NT2/D1 (cell line): ENCODE data around the gene CCR1.

ENCODE experiments used
- SUZ12 ChIP-seq: IDR thresholded peaks from 2 replicates; pipeline ENCODE4 v1.6.1; 2011; ENCODE audit not compliant: insufficient read length, insufficient read depth; ENCODE audit errors: extremely low read depth
- YY1 ChIP-seq: IDR thresholded peaks from 2 replicates; pipeline ENCODE4 v1.6.1; 2011; ENCODE audit not compliant: insufficient read length, insufficient read depth
- ZNF274 ChIP-seq: IDR thresholded peaks from 2 replicates; pipeline ENCODE4 v1.6.1; 2011; ENCODE audit warnings: mild to moderate bottlenecking, low read depth, low read length

- TF ChIP-seq ZNF274 (no peak), YY1 (no peak), SUZ12 (no peak)
Observed at GRCh38 chr3:46221938-46222337, 13.8 kb upstream of the CCR1 start.
